Left colon (tissue), 2 donors: Measurements from ENCODE around the gene TBC1D17. TPM values are rescaled to one million over a fixed set of nuclear protein-coding genes. Genes with fewer than 3 reads are reported as not detected.

Experiments used
- ATAC-seq: fragments of 200-7000 bp; cut with Tn5 transposase; one replicate; pipeline ENCODE4 v1.9.1; 2020; ENCODE audit warnings: mild to moderate bottlenecking, moderate library complexity
- DNase-seq, 2 donors: peaks; one replicate each; pipeline ENCODE4 v3.0.0-alpha.2; 2020
- intact Hi-C, 2 donors: fragments of 100-400 bp; cut with DNase I in 1 of 2; cut with micrococcal nuclease in 1 of 2; formaldehyde crosslinking; loops; one replicate each; pipeline versions ENCODE4 v1.11.2 to v1.14.0; 2022; cut with DNase I, micrococcal nuclease
- total RNA-seq, 2 donors: library from RNA; stranded (reverse); fragmentation: NEBNext Ultra II Directional; extraction: Animal tissue kit (Norgen Biotek cat#: 25700); gene quantifications; one replicate each; pipeline ENCODE4 v1.2.1, GENCODE V29; 2021
- donor health status: DM: no; HTN: no; CAD: no.
- donor health status: DM: yes; HTN: yes; CAD: no.

TBC1D17 gene
- total RNA-seq, 2 donors from 2014 or later, result 32.8 to 36.4 TPM

GRCh38 chr19:49846408-49846807 lies 31.1 kb upstream of the TBC1D17 start:
- intact Hi-C loops, result no loop called here
- ATAC-seq, result no peak

GRCh38 chr19:49847731-49848696 lies 29.5 kb upstream of the TBC1D17 start:
- DNase-seq (no peak), ATAC-seq (no peak)
- intact Hi-C loops, result no loop called here

More at GRCh38 chr19:49846408-49846807, 31.1 kb upstream of the TBC1D17 start:
- no peak for DNase-seq

- no peak for DNase-seq
- ATAC-seq, result no peak
- intact Hi-C loops, result no loop called here
Observed at GRCh38 chr19:49848938-49849337, 28.6 kb upstream of the TBC1D17 start.

- peak in 1 of 2 donors; percentile 36 for DNase-seq
- ATAC-seq, result no peak
Observed at GRCh38 chr19:49849433-49850220, 27.9 kb upstream of the TBC1D17 start.

GRCh38 chr19:49850221-49850486 lies 27.3 kb upstream of the TBC1D17 start:
- ATAC-seq, result no peak
- no peak for DNase-seq
- intact Hi-C loops, result no loop called here

More at GRCh38 chr19:49849433-49850220, 27.9 kb upstream of the TBC1D17 start:
- intact Hi-C loops, result no loop called here

- peak; percentile 90 to 94 for DNase-seq
- ATAC-seq, result peak; percentile 92
- intact Hi-C loops, result no loop called here
Observed at GRCh38 chr19:49850487-49851342, 26.8 kb upstream of the TBC1D17 start, which contains the start of gene PTOV1. PTOV1 (plus strand) TSS chr19:49851159.

GRCh38 chr19:49851456-49852259 lies 25.8 kb upstream of the TBC1D17 start:
- intact Hi-C loops, result no loop called here
- ATAC-seq (no peak), DNase-seq (peak; percentile 37 to 53)

GRCh38 chr19:49852631-49853126 lies 24.8 kb upstream of the TBC1D17 start:
- DNase-seq, result no peak
- ATAC-seq, result no peak
- intact Hi-C loops, result no loop called here

- DNase-seq, result no peak
- ATAC-seq, result no peak
- intact Hi-C loops, result no loop called here
Observed at GRCh38 chr19:49853852-49854377, 23.6 kb upstream of the TBC1D17 start.

- intact Hi-C loops, result no loop called here
- DNase-seq (peak; percentile 28 to 31), ATAC-seq (no peak)
Observed at GRCh38 chr19:49854378-49855263, 22.9 kb upstream of the TBC1D17 start.

GRCh38 chr19:49855277-49855675 lies 22.2 kb upstream of the TBC1D17 start:
- DNase-seq (no peak), ATAC-seq (no peak)
- intact Hi-C loops, result no loop called here

- DNase-seq, result no peak
- no peak for ATAC-seq
- intact Hi-C loops, result no loop called here
Observed at GRCh38 chr19:49855676-49856573, 21.6 kb upstream of the TBC1D17 start.

- no peak for ATAC-seq
- intact Hi-C loops, result no loop called here
- DNase-seq, result no peak
Observed at GRCh38 chr19:49856574-49857021, 20.9 kb upstream of the TBC1D17 start.

GRCh38 chr19:49857061-49857837 lies 20.3 kb upstream of the TBC1D17 start:
- intact Hi-C loops, result no loop called here
- DNase-seq (no peak), ATAC-seq (no peak)

- intact Hi-C loops, result no loop called here
- no peak for ATAC-seq
- no peak for DNase-seq
Observed at GRCh38 chr19:49857838-49858087, 19.7 kb upstream of the TBC1D17 start.
